ENCODE results near the gene SAMD14. TPM values are rescaled to one million over a fixed set of nuclear protein-coding genes. Genes with fewer than 3 reads are reported as not detected.

The SAMD14 gene
- total RNA-seq, 6 donors from 2014 or later = 0.49 to 16.8 (median 5.6) TPM

GRCh38 chr17:50114849-50115357 is 15.1 kb downstream of the SAMD14 start:
- H3K27me3 ChIP-seq = peaks cover 0 to 8% (median 0%) of the 10 kb centered on the region in 4 donors
- DNase-seq (no peak), ATAC-seq (ENCODE audit: low FRiP score in 2 of 2) (no peak)
- TF ChIP-seq POLR2A (IDR thresholded peaks at IDR 0.05) = no peak
- TF ChIP-seq, protein P1, sequence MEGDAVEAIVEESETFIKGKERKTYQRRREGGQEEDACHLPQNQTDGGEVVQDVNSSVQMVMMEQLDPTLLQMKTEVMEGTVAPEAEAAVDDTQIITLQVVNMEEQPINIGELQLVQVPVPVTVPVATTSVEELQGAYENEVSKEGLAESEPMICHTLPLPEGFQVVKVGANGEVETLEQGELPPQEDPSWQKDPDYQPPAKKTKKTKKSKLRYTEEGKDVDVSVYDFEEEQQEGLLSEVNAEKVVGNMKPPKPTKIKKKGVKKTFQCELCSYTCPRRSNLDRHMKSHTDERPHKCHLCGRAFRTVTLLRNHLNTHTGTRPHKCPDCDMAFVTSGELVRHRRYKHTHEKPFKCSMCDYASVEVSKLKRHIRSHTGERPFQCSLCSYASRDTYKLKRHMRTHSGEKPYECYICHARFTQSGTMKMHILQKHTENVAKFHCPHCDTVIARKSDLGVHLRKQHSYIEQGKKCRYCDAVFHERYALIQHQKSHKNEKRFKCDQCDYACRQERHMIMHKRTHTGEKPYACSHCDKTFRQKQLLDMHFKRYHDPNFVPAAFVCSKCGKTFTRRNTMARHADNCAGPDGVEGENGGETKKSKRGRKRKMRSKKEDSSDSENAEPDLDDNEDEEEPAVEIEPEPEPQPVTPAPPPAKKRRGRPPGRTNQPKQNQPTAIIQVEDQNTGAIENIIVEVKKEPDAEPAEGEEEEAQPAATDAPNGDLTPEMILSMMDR (IDR thresholded peaks at IDR 0.05) = peak in 4 of 6 experiments; percentile 30 to 44 (median 38)
- no peak for TF ChIP-seq EP300 (IDR thresholded peaks at IDR 0.05)
- no peak overlapping the region for H3K4me3 ChIP-seq
- no peaks in the 10 kb centered on the region for H3K9me3 ChIP-seq
- WGBS, 2 donors = 29 to 41% methylated on average over 6 of the region's 6 CpGs
- peaks cover 0 to 7% (median under 1%) of the 10 kb centered on the region in 4 donors for H3K36me3 ChIP-seq
- peaks cover 9 to 35% (median 24%) of the 10 kb centered on the region in 4 donors for H3K4me1 ChIP-seq
- no peak overlapping the region for H3K27ac ChIP-seq

- H3K36me3 ChIP-seq = peaks cover 0 to 12% (median 3%) of the 10 kb centered on the region in 4 donors
- no peak for DNase-seq
- 89 to 94% methylated on average over 3 to 4 of the region's 4 CpGs for WGBS, 2 donors
- peaks cover 0 to 8% (median 0%) of the 10 kb centered on the region in 4 donors for H3K27me3 ChIP-seq
- no peaks in the 10 kb centered on the region for H3K9me3 ChIP-seq
- H3K4me3 ChIP-seq = no peak overlapping the region
- no peak for ATAC-seq (ENCODE audit: low FRiP score in 2 of 2)
- TF ChIP-seq EP300 (IDR thresholded peaks at IDR 0.05) (no peak), POLR2AphosphoS5 (IDR thresholded peaks at IDR 0.05) (no peak), POLR2A (IDR thresholded peaks at IDR 0.05) (no peak)
- TF ChIP-seq, protein P1 (IDR thresholded peaks at IDR 0.05) = no peak
- H3K27ac ChIP-seq = no peak overlapping the region
- peaks cover 9 to 35% (median 24%) of the 10 kb centered on the region in 4 donors for H3K4me1 ChIP-seq
Observed at GRCh38 chr17:50114401-50114800, 15.6 kb downstream of the SAMD14 start.

DNA sequence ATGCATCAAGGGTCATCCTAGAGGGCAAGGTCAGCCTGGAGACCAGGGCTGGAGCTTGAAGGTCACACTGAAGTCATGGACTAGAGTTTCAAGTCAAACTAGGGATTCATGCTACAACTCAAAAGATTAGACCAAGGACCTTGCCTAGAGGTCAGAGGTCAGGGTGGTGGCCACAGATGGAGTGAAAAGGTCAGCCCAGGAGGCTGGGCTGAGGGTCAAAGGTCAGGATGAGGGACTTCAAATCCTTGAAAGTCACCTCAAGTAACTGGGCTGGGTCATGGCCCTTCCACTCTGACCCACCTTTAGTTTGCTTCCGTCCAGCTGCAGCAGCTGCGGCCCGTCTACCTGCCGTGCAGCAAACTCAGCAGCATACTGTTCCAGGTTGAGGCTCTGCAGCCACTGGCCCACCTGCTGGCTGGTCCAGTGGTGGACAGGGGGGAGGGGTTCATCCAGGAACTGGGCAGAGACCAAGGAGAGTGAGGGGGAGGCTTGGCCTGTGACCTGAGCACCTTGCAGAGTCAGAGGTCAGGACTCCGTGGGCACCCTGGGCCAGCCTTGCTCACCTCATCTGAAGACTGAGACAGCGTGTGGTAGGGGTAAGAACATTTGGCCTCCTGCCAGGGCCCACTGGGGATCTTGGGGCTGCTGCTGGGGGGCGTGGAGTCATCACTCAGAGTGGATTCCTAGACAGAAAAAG is 16.2 kb downstream of the SAMD14 start:
- H3K36me3 ChIP-seq = peaks cover 0 to 18% (median 9%) of the 10 kb centered on the region in 4 donors
- 82% methylated on average over 7 of the region's 7 CpGs; no CpG with 5 or more reads in 1 of the 2 donors for WGBS, 2 donors
- ATAC-seq (ENCODE audit: low FRiP score in 2 of 2) = no peak
- H3K4me3 ChIP-seq = no peak overlapping the region
- peaks cover 0 to 8% (median 0%) of the 10 kb centered on the region in 4 donors for H3K27me3 ChIP-seq
- no peaks in the 10 kb centered on the region for H3K9me3 ChIP-seq
- DNase-seq = peak in 1 of 2 donors; percentile 57
- H3K4me1 ChIP-seq = peaks cover 9 to 35% (median 24%) of the 10 kb centered on the region in 4 donors
- TF ChIP-seq POLR2A (IDR thresholded peaks at IDR 0.05) (no peak), EP300 (IDR thresholded peaks at IDR 0.05) (no peak), POLR2AphosphoS5 (IDR thresholded peaks at IDR 0.05) (no peak)
- TF ChIP-seq, protein P1 (IDR thresholded peaks at IDR 0.05) = no peak
- peak overlapping the region in 1 of 4 donors; percentile 86 for H3K27ac ChIP-seq

DNA sequence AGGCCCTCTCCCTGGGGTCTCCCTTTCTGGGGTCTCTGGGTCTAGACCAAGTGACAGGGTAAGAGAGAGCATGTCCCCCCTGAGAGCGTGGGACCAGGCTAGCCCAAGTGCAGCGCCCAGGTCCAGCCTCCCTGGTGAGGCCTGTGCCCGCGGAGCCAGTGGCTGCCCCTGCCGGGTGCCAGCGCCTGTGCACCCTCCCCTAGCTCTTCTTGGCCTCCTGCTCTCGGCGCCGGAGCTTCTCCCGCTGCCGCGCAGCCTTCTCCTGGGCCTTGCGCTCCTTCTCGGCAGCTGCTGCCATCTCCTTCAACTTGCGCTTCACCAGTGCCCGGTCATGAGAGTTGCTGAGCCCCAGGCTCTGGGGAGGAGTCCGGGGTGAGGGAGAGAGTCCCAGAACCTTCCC is 17.3 kb downstream of the SAMD14 start:
- TF ChIP-seq EP300 (IDR thresholded peaks at IDR 0.05) (no peak), POLR2AphosphoS5 (IDR thresholded peaks at IDR 0.05) (no peak), POLR2A (IDR thresholded peaks at IDR 0.05) (no peak)
- TF ChIP-seq, protein P1 (IDR thresholded peaks at IDR 0.05) = no peak
- WGBS, 2 donors = 63 to 91% methylated on average over 13 to 17 of the region's 17 CpGs
- ATAC-seq (ENCODE audit: low FRiP score in 2 of 2) = no peak

More for the DNA sequence above, 17.3 kb downstream of the SAMD14 start:
- Histone ChIP-seq H3K9me3 (no peaks in the 10 kb centered on the region), H3K4me1 (peaks cover 9 to 35% (median 23%) of the 10 kb centered on the region in 4 donors), H3K27me3 (peaks cover 0 to 8% (median 0%) of the 10 kb centered on the region in 4 donors), H3K36me3 (peaks cover 7 to 27% (median 16%) of the 10 kb centered on the region in 4 donors), H3K27ac (peak overlapping the region; percentile 30 to 86 (median 74)), H3K4me3 (no peak overlapping the region)
- DNase-seq = peak in 1 of 2 donors; percentile 77

All from upper lobe of left lung (tissue), 6 donors.